HG02759 (cell line): ENCODE measurements around the gene HYI.
"Not testable (repeated sequence)": the region's sequence is repeated elsewhere in the genome, so short reads cannot be mapped to it uniquely, and the experiment has no call there.

ENCODE experiments used
- ATAC-seq: cut with Tn5 transposase; IDR thresholded peaks from one replicate; pipeline ENCODE4 v1.9.1; 2021; ENCODE audit warnings: mild to moderate bottlenecking, moderate library complexity; ENCODE audit not compliant: unreplicated experiment

Gene HYI

GRCh38 chr1:43430831-43431230 is 22.9 kb downstream of the HYI start:
- ATAC-seq = no peak

- ATAC-seq = no peak
Measured at GRCh38 chr1:43427941-43428340, 25.8 kb downstream of the HYI start.

- ATAC-seq = no peak
Measured at GRCh38 chr1:43427524-43427923, 26.2 kb downstream of the HYI start.

- ATAC-seq = no peak
Measured at GRCh38 chr1:43426221-43426620, 27.5 kb downstream of the HYI start.

- ATAC-seq = no peak
Measured at GRCh38 chr1:43425045-43425444, 28.7 kb downstream of the HYI start.

- no peak for ATAC-seq
Measured at GRCh38 chr1:43423672-43424550, 29.8 kb downstream of the HYI start.

- ATAC-seq = no peak
Measured at GRCh38 chr1:43422995-43423671, 30.6 kb downstream of the HYI start.

- no peak for ATAC-seq
Measured at GRCh38 chr1:43421976-43422750, 31.6 kb downstream of the HYI start.

GRCh38 chr1:43421396-43421795 is 32.3 kb downstream of the HYI start:
- no peak for ATAC-seq

- ATAC-seq = no peak
Measured at GRCh38 chr1:43420874-43421273, 32.9 kb downstream of the HYI start.

- no peak for ATAC-seq
Measured at GRCh38 chr1:43419627-43420425, 33.9 kb downstream of the HYI start.

- peak; percentile 53 for ATAC-seq
Measured at GRCh38 chr1:43418858-43419257, 34.9 kb downstream of the HYI start.

- no peak for ATAC-seq
Measured at GRCh38 chr1:43415901-43416300, 37.8 kb downstream of the HYI start.

- ATAC-seq = no peak
Measured at GRCh38 chr1:43414634-43415223, 39.0 kb downstream of the HYI start.

- not testable (repeated sequence) for ATAC-seq
Measured at GRCh38 chr1:43413426-43413825, 40.3 kb downstream of the HYI start.

- ATAC-seq = no peak
Measured at GRCh38 chr1:43410571-43410970, 43.2 kb downstream of the HYI start.

GRCh38 chr1:43405876-43406234 is 47.9 kb downstream of the HYI start:
- no peak for ATAC-seq

- ATAC-seq = no peak
Measured at GRCh38 chr1:43405219-43405875, 48.4 kb downstream of the HYI start.

- ATAC-seq = no peak
Measured at GRCh38 chr1:43404353-43404752, 49.4 kb downstream of the HYI start.
